HepG2 (cell line): Measurements from ENCODE around the gene TXNDC11. TPM values are rescaled to one million over a fixed set of nuclear protein-coding genes. Genes with fewer than 3 reads are reported as not detected.

Source experiments
- BCL3 ChIP-seq: sonication (generic); formaldehyde crosslinking; IDR thresholded peaks from 2 replicates; pipeline ENCODE4 v1.5.1; 2020; ENCODE audit warnings: mild to moderate bottlenecking, missing genetic modification reagents, moderate library complexity
- CEBPB ChIP-seq: IDR thresholded peaks from 2 replicates; pipeline ENCODE4 v1.6.1; 2011; ENCODE audit warnings: low read depth, low read length, improper control_type of control experiment, borderline replicate concordance
- DZIP1 ChIP-seq: sonication (generic); formaldehyde crosslinking; IDR thresholded peaks from 2 replicates; pipeline ENCODE4 v1.5.0; 2020; ENCODE audit warnings: mild to moderate bottlenecking, missing genetic modification reagents
- FOXK2 ChIP-seq: fragments of 450-650 bp; IDR thresholded peaks from 2 replicates; pipeline ENCODE4 v1.6.1; 2016
- FOXO4 ChIP-seq: sonication (generic); formaldehyde crosslinking; conservative IDR thresholded peaks from 2 replicates; pipeline ENCODE4 v1.8.1; 2023; ENCODE audit warnings: missing genetic modification reagents
- IRF9 ChIP-seq: sonication (generic); formaldehyde crosslinking; IDR thresholded peaks from 2 replicates; pipeline ENCODE4 v1.8.0; 2022; ENCODE audit warnings: missing genetic modification reagents, mild to moderate bottlenecking, borderline replicate concordance
- KDM5B ChIP-seq: sonication (generic); formaldehyde crosslinking; IDR thresholded peaks from 2 replicates; pipeline ENCODE4 v1.4.0; 2020; ENCODE audit warnings: missing genetic modification reagents, mild to moderate bottlenecking, borderline replicate concordance
- MNT ChIP-seq: fragments of 450-650 bp; IDR thresholded peaks from 2 replicates; pipeline ENCODE4 v1.6.1; 2016
- NR2F2 ChIP-seq: IDR thresholded peaks from 2 replicates; pipeline ENCODE4 v1.6.1; 2012; ENCODE audit warnings: low read depth, inconsistent platforms, borderline replicate concordance
- RFXANK ChIP-seq: IDR thresholded peaks from 2 replicates; pipeline ENCODE4 v1.6.1; 2016
- SCMH1 ChIP-seq: sonication (generic); formaldehyde crosslinking; IDR thresholded peaks from 2 replicates; pipeline ENCODE4 v1.9.0; 2021; ENCODE audit warnings: missing genetic modification reagents, mild to moderate bottlenecking, borderline replicate concordance
- ZBTB39 ChIP-seq: sonication (generic); formaldehyde crosslinking; IDR thresholded peaks from 2 replicates; pipeline ENCODE4 v1.5.0; 2020; ENCODE audit warnings: missing genetic modification reagents
- ZKSCAN8 ChIP-seq: IDR thresholded peaks from 2 replicates; pipeline ENCODE4 v1.6.1; 2016; ENCODE audit warnings: borderline replicate concordance, missing genetic modification reagents, missing compliant biosample characterization
- ZNF382 ChIP-seq: sonication (generic); formaldehyde crosslinking; IDR thresholded peaks from 2 replicates; pipeline ENCODE4 v1.5.0; 2020; ENCODE audit warnings: missing genetic modification reagents, mild to moderate bottlenecking, borderline replicate concordance
- ZNF768 ChIP-seq: sonication (generic); formaldehyde crosslinking; IDR thresholded peaks from 2 replicates; pipeline ENCODE4 v1.4.0; 2020; ENCODE audit warnings: missing genetic modification reagents
- polyA plus RNA-seq, 8 experiments: library from polyadenylated mRNA; depleted of rRNA in 3 of 8; stranded (reverse) in 7 of 8; unstranded in 1 of 8; fragments of >200 nt; fragmentation: Illumina TruSeq in 4 of 8; extraction: Trizol in 4 of 8; gene quantifications; 2 replicates each; pipeline versions ENCODE4 v1.2.1 to v1.2.3, GENCODE V29; 2011 to 2016; ENCODE audit warnings: low read depth in 4 of 8, missing spikeins in 1 of 8, mixed read lengths in 1 of 8; ENCODE audit not compliant: insufficient read depth in 1 of 8
- total RNA-seq, 5 experiments: library from RNA; depleted of rRNA; stranded (reverse); fragments of >200 nt; fragmentation: Illumina TruSeq; extraction: Trizol; gene quantifications; 2 replicates each; pipeline ENCODE4 v1.2.3, GENCODE V29; 2016; ENCODE audit warnings: low read depth in 1 of 5

Gene TXNDC11
- total and polyA plus RNA-seq, 2 of the 13 experiments (the other 11 are each of a cell fraction or from before 2014, with no cell fraction given) = 74.9 to 123 TPM

GRCh38 chr16:11658896-11659708 is 83.6 kb downstream of the TXNDC11 start (continued):
- TF ChIP-seq IRF9 (CRISPR knock-in tag) = no peak
- no peak for TF ChIP-seq CEBPB
- no peak for TF ChIP-seq MNT
- no peak for TF ChIP-seq RFXANK (CRISPR knock-in tag)
- no peak for TF ChIP-seq FOXO4
- no peak for TF ChIP-seq FOXK2
- 0 out of 2 replicates have a peak, but pooled peaks have one; percentile 27 for TF ChIP-seq BCL3 (CRISPR knock-in tag)
- TF ChIP-seq ZKSCAN8 = no peak
- no peak for TF ChIP-seq NR2F2
- peak; percentile 17; the same call in 1 of the 2 replicates for TF ChIP-seq DZIP1 (CRISPR knock-in tag)
- TF ChIP-seq SCMH1 (CRISPR knock-in tag) = no peak
- TF ChIP-seq ZBTB39 (CRISPR knock-in tag) = no peak
- 0 out of 2 replicates have a peak, but pooled peaks have one; percentile 29 for TF ChIP-seq KDM5B (CRISPR knock-in tag)
- peak; percentile 76 for TF ChIP-seq ZNF768 (CRISPR knock-in tag)
- no peak for TF ChIP-seq ZNF382 (CRISPR knock-in tag)
